Stimulated activated CD4-positive, alpha-beta T cell treated with anti-CD3 and anti-CD28 coated beads, Interleukin-1b, Interleukin-23, amount 100 ng/mL, for 1 hour (primary cell): ENCODE data around the gene HEXIM1.

Experiments used
- DNase-seq, 2 donors: peaks; one replicate each; pipeline ENCODE4 v3.0.0-alpha.2; 2020; ENCODE audit warnings: low read depth in 2 of 2

HEXIM1 gene

DNA sequence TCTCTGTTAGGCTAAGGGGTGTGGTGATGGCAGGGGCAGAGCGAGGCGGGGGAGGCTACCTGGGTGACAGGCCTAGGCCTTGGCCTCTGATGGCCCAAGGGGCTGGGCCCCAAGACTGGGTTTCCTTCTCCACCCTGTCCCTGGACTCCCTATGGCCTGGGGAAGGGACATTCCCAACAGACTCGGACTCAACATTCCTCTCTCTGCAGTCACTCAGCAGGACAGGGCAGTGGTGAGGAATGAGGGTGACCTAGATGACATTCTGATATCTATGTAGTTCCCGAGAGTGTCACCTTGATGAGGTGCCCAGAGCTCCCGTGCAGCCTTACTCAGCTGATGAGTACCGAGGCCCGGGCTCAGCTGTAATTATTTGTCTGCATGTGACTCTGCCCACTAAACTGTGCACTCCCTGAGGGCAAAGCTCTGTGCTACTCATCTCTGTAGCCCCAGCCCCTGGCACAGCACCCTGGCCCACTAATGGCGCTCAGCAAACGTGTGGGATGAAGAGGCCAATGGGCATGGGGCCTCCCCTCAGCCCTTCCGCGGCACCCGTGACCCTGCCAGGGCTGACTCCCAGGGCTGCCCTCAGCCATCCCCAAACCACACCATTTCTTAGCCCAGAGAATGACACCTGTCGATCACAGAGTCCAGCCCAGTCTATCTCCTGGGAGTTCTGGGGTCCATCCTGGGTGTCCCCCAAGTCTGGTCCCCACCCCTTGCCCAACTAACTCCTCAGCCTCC lies 18.2 kb upstream of the HEXIM1 start:
- DNase-seq = no peak

DNA sequence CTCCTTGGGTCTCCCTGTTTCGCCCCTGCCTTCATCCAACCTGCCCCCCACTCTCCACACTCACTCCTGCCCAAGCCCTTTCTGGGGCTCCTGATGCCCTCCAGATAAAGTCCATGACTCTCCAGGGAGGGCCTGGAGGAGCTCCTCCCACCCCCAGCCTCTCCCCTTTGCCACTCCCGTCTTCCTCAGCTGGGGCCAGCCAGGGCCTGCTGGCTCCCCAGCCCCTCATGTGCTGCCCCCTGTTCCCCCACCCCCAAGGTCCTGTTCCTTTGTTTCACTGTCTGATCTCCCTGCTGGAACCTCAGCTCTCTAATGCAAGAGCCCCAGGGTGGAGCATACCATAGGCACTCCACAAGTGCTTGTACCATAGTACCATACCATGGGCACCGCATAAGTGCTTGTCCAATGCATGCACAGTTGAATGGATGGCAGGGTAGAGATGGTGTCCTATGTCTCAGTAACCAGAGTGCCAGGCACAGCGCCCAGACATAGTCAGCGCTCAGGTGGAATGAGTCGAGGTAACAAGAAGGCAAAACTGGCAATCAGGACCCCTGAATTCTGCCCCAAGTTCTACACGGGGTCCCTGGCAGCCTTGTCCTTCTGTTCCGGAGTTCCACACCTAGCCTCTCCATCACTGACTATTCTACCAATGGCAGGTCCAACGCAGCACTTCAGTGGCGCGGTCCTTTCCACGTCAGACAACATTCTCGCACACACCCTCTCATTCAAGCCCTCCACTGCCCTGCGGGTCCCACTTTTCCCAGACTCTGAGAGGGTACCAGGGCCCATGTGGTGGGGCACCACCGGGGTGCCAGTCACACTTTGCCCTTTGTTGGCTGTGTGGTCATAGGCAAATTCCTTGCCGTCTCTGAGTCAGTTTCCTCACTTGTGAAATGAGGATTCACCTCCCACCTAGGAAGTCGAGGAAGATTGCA lies 17.3 kb upstream of the HEXIM1 start:
- no peak for DNase-seq

DNA sequence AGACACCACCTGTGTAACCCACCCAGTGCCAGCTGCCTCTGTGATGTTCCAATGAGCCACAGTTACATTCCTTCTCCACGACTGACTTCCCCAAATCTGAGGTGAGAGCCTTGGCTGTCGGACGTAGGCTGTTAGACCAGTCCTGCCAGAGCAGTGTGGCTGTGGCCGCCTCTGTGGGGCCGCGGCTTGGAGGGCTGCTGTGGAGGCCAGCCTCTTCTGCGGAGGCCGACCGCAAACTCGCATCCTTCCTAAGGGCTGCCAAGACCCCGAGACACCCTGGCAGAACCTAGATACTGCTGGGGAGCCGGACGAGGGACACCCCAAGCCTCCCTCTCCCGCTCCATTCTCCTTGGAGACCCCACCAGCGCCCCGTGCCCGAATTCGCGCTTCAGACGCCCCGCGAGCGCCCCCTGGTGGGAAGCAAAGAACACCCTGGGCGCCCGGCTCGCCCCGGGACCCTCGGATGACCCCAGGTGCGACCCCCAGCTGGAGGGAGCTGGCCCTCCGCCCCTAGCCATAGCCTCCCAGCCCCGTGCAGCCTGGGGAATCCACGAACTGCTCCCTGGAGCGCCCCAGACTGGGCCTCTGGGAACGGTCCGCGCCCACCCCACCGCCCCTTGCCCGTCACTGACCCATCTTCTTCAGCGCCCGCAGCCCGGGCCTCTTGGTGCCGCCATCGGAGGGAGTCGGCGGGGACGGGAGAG lies 16.5 kb upstream of the HEXIM1 start:
- DNase-seq = no peak

DNA sequence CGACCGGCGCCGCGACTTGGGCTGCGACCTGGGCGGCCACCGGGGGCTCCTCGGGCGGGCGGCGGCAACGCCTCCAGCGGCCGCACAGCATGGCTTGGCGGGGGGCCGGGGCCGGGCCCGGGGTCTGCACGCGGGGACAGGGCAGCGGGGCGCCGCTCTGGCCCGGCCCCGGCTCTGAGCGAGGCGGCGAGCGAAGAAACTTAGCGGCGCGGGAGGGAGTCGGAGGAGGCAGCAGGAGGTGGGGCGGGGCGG lies 16.0 kb upstream of the HEXIM1 start, which contains the start of gene PLCD3:
PLCD3 (minus strand) TSS at position 196 of the 252 bp plus-strand sequence; CDS start at position 91, 105 bp downstream.
- no peak for DNase-seq

DNA sequence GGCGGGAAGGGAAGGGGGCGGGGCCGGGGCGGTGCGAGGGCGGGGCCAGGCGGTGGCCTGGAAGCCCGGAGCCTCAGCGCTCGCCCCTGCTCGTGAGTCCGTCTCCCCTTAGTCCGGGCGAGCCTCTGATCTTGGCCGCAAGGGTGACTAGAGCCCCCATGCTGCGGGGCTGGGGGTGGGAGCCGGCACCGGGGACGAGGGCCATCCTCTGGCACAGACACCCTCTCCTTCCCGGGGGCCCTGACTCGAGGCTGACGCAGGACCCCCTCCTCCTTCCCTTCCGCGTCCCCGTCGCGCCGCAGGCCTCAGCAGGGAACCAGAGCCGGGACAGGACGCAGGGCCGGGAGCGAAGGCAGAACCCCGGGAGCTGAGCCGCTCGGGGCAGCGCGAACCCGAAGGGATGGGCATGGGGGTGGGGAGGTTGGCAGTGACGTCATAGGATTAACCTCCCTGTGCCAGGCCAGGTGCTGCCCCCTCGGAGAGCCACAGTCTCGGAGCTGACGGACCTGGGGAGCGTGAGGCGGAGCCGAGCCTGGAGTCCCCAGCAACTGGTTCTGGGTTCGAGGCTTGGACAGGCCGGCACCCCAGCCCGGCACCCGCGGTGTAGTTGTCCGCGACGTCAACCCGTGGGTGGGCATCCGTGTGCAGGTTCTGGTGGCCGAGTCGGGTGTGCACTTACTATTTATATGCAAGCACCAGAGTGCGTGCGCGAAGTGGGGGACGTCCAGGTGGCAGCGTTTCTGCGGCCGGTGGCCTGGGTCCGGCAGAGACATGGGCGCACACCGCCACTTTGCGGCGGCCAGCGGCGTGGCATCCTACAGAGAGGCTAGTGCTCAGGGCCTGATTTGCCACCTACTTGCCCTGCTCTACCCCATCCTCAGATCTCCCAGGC lies 15.5 kb upstream of the HEXIM1 start:
- DNase-seq = peak; percentile 41 to 57

DNA sequence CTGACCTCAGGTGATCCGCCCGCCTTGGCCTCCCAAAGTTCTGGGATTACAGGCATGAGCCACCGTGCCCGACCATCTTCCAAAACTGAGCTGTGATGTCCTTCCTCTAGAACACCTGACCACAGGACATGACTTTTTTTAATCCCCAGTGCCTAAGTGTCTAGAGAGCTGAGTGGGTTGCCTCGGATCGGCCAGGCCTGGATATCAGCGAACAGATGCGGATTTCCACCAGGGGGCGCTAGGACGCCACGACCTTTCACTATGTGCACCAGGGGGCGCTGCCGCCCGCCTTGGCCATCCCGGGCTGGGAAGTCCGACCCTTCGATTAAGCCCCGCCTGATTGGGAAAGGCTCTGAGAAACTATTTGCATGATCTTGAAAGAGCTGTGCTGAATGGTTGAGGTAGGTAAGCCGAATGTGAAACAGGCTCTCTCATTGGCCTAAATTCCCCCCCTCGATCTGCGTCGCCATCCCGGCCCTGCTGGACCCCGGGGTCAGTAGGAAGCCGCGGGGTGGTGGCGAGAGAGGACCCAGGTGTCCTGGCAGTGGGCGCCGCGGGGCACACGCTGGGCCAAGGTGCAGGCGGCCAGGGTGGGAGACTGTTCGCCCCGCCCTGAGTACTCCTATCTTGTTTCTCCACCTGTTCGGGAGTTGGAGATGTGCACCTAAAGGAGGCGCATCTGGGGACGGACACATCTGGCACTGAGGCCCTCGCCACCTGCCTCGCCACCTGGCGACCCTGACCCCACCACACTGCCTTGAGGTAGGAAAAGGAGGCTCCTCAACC lies 12.9 kb upstream of the HEXIM1 start, which contains the start of gene ACBD4:
ACBD4 (plus strand) TSS at position 496 of the 786 bp plus-strand sequence. CDS start 458 bp downstream, outside the sequence.
- DNase-seq = peak; percentile 95 to 97

DNA sequence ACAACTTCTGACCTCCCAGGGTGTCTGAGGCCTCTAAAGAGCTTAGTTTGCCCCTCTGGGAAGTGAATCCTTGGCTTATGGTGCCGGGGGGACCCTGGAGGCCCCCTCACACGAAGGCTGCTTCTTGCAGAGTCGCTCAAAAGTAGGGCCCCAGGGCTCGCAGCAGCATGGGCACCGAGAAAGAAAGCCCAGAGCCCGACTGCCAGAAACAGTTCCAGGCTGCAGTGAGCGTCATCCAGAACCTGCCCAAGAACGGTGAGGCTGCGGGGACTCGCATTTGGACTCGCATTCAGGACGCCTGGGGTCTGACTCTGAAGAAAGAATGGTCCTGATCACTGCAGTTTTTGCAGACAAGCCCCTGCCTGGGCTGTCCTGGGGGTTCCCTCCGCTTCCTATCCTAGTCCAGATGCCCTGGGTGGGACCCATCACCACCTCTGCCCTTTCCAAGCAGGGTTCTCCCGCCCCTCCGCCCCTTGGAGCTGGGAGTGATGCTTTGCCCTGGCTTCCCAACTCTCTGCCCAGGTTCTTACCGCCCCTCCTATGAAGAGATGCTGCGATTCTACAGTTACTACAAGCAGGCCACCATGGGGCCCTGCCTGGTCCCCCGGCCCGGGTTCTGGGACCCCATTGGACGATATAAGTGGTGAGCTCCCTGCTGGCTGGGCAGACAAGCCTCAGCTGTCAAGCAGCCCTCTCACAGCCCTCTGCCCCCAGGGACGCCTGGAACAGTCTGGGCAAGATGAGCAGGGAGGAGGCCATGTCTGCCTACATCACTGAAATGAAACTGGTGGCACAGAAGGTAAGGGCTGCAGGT lies 12.1 kb upstream of the HEXIM1 start:
- DNase-seq = no peak

DNA sequence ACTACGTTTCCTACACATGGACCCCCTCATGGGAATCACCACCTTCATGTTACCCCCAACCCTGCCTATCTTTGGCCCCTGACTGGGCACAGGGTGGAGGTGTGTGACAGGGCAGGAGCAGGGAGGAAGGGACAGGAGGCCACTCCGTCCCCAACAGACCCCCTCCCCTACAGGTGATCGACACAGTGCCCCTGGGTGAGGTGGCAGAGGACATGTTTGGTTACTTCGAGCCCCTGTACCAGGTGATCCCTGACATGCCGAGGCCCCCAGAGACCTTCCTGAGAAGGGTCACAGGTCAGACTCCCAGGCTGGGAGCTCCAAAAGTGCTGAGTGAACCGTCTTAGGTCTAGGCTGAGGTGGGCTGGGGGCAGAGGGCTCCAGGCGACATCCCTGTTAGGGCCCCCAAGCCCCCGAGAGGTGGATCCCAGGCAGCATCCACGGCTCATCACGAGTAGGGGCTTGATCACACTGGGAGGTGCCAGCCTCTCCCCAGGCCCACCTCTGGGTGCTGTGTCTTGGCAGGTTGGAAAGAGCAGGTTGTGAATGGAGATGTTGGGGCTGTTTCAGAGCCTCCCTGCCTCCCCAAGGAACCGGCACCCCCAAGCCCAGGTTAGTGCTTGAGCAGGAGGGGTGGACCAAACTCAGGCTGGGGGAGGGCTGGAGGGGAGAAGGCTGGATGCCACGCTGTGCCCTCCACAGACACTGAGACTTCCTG lies 11.3 kb upstream of the HEXIM1 start:
- DNase-seq = no peak

DNA sequence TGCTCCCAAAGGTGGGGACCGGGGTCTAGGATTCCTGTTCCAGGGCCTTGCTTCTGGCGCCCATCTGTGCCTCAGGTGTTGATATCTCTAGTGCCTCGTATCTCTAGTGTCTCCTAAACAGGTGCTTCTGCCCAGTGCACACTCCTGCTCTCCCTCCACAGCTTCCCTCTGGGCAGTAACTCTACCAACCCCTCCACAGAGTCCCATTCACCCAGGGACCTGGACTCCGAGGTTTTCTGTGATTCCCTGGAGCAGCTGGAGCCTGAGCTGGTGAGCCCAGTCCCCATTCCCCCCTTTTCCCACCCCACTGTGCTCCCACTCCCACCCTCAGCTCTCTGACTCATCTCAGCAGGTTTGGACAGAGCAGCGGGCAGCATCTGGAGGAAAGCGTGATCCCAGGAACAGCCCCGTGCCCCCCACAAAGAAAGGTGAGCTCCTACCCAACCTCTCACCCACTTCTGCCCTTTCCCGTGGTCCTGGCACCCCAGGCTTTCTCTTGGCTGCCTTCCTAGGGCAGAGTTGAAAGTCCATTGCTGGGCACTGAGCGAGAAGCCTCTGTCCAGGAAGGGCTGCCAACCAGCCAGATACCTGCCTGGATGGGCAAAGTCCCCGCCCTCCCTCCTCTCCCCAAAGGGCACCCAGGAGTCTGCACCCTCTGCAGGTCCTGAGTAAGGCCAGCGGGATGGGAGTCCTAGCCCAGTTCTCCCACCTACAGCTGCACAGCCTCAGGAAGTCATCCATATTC lies 10.5 kb upstream of the HEXIM1 start:
- DNase-seq = no peak

DNA sequence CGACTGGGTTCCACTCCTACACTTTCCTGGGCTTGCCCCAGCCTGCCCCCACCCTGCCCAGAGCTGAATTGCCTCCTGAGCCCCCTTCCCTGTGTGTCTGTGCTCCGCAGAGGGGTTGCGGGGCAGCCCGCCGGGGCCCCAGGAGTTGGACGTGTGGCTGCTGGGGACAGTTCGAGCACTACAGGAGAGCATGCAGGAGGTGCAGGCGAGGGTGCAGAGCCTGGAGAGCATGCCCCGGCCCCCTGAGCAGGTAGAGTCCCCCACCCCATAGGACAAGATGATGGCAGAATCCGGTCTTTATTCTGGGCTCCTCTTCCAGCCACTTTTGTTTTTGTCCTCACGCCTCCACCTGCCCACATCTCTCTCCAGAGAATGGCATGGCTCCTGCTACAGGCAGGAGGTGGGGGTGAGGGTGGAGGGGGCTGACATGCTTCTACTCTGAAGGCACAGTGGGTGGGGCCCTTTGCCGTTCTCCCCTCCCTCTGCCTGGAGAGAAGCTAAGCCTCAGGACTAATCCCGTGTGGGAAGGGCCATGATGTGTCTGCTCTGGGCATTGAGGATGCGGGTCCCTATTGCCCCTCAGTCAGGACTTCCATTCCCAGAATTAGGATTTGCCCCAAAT lies 9.3 kb upstream of the HEXIM1 start:
- DNase-seq = no peak

DNA sequence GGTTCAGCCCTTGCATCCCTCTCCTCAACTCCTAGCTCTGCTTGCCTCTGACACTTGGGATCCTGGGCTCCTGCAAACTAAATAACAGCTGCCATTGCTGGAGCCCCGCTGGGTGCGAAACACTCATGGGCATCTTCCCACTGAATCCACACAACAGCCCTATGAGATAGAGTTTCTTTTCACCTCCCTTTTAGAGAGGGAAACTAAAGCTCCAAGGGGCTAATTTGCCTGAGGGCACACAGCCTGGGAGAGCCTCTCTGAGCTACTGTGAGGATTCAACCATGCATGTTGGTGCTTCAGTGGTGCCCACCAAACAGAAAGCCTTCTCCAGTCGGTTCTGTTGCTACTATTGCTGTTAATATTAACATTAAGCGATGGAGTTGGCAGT lies 8.7 kb upstream of the HEXIM1 start:
- no peak for DNase-seq

DNA sequence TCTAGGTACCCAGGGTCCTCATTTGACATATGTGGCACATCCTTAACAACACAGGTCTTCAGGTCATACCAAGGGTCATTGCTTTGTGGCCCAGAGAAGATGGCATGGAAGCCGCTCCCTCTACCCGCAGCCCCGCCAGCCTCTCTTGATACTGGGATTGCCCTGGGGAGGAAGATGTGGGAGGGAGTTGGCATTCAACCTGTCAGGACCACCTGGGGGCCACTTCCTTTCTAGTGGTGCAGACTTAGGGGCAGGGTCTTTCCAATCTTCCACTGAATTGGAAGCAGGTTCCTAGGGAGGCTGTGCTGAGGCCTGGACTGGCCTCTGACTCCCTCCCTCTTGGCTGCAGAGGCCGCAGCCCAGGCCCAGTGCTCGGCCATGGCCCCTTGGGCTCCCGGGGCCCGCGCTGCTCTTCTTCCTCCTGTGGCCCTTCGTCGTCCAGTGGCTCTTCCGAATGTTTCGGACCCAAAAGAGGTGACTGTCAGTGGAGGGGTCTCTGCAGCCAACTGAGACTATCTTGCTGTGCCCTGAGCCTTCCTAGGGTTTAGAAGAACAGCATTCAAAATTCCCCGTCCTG lies 5.1 kb upstream of the HEXIM1 start:
- DNase-seq = no peak

DNA sequence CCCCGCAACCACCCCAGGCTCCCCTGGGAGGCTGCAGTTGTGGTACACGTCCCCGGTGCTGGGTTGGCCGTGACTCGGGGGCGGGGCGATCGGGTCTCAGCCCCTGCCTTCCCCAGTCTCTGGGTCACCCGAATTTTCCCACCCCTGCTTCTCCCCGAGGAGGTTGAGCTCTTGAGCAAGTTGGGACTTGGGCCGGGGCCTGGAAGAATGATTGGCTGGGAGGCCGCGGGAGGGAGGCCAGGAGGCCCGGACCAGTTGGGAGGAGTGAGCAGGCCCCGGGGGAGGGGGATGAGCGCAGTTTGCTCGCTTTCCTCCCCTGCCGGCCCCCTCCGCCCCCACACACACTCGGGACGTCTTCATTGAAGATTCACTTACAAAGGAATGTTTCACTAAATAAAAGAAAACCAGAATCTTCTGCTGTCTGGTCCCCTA lies 4.5 kb upstream of the HEXIM1 start:
- no peak for DNase-seq

DNA sequence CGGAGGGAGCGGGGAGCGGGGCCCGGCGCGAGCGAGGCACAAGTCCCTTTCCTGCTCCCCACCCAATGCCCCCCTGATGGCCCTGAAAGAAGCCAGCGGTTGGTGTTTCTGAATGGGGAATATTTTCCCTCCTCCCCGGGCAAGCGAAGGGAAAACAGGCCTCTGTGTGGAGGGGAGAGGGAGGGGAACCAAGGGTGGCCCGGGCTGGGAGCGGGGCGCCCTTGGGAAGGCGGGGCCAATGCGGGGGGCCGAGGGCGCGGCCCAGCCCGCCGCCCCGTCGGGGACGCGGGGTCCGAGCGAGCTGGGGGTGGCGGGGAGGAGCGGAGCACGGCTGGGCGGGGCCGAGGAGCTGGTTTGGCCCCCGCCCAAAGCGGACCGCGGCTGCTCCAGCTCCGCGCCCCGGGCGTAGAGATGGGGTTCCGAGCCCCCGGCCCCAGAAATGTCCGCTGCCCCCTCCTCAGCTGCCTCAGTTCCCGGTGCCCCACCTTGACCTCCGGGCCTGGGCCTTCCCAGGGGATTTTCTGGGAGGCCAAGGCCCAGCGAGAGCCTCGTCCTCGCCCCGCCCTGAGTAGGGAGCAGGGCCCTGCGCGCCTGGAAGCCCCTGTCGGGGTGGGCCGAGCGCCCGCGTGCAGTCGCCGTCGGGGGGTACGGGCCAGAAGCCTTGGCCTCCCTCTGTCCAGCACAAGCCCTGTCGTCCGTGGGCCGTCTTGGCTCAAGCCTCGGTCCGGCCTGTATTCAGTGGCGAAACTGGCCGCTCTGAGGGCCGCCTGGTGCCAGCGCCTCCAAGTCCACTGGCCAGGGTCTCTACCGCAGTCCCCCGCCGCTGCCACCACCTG lies 3.9 kb upstream of the HEXIM1 start:
- no peak for DNase-seq

DNA sequence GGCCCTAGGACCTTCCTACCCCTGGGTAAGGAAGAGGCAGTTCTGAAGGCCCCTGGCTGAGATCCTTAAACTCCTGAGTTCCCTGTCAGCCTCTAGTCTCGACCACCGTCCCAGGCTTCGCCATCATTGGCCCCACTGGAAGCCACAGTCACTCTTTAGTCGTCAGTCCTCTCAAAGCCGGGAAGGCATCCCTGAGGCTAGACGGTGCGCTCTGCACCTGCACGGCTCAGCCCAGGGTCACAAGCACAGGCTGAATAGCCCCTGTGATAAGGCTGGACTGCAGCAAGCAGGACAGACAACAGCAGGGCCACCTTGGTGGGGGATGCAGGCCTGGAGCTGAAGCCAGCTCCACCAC lies 3.3 kb upstream of the HEXIM1 start:
- no peak for DNase-seq

DNA sequence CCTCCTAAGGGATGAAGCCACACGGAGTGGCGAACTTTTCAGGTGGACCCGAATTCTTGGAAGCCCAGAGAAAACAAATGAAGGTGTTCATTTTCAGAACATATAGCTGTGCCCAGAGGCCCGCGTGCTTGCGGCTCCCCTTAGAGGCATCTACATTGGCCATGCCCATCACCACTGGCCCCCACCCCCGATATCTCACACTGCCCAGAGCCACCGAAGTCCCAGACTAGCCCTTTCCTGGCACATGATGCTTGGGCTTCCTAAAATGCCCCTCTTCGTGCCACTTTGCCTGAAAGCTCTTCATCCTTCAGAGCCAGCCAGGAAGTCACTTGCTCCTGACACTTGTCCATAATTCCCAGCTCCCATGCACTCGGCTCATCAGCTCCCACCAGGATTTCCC lies 2.1 kb upstream of the HEXIM1 start:
- no peak for DNase-seq

DNA sequence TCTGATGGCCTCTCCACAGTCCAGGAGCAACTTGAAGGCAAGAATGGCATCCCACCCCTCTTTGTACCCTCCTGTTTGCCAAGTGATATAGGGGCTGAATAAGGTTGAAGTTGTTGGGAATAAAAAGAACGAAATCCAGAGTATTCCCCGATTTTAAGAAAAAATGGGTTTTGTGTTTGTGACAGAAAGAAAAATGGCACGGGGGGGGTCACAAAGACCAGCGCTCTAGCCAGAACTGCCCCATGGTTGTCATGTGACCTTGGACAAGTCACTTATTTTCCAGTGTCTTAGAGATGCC lies 1.7 kb upstream of the HEXIM1 start:
- no peak for DNase-seq
